Endothelial cell of umbilical vein (primary cell): Measurements from ENCODE around the gene FUNDC1. TPM values are rescaled to one million over a fixed set of nuclear protein-coding genes. Genes with fewer than 3 reads are reported as not detected.

ENCODE experiments used
- BruUV-seq: library from RNA; stranded (reverse); fragments of 400-500 nt; replicated peaks from 2 replicates; lab custom pipeline; 2021; lab: Mats Ljungman, UMichigan
- CTCF ChIA-PET: fragments of 300-600, 350-600 bp; sonication (Branson Sonifier 250); formaldehyde crosslinking; loops from one replicate; lab custom pipeline; 2021; ENCODE audit warnings: antibody characterized with exemption, inconsistent platforms; lab: Charles Lee
- POLR2A ChIA-PET: fragments of 300-600, 350-600 bp; sonication (Branson Sonifier 250); formaldehyde crosslinking; loops from one replicate; lab custom pipeline; 2021; ENCODE audit warnings: antibody characterized with exemption, inconsistent platforms; lab: Charles Lee
- DNase-seq: peaks from one replicate; pipeline ENCODE4 v3.0.0-alpha.2; 2011; ENCODE audit warnings: low read depth, low spot score
- FAIRE-seq: peaks from 2 replicates; lab custom pipeline; 2011; peaks lifted over from hg19 to GRCh38; lab: Jason Lieb, UNC
- H2AFZ ChIP-seq: 2 replicates; pipeline ENCODE4 v1.6.0; 2012; ENCODE audit warnings: low read depth, low read length, control low read depth, inconsistent platforms
- H3K27ac ChIP-seq: 2 replicates; pipeline ENCODE4 v1.5.1; 2011; ENCODE audit warnings: low read depth, mild to moderate bottlenecking, control low read depth, low read length, moderate library complexity; ENCODE audit not compliant: insufficient read depth
- H3K27me3 ChIP-seq, 2 experiments: 2 replicates each; pipeline versions ENCODE4 v1.6.0 to v1.6.1; 2011; ENCODE audit warnings: low read length in 2 of 2, mixed read lengths in 1 of 2; ENCODE audit not compliant: control insufficient read depth in 2 of 2, insufficient read depth in 2 of 2
- H3K36me3 ChIP-seq, 2 experiments: 2 replicates in 1 of 2; 3 replicates in 1 of 2; pipeline ENCODE4 v1.5.1; 2011; ENCODE audit warnings: low read length in 2 of 2, mild to moderate bottlenecking in 1 of 2, moderate library complexity in 1 of 2; ENCODE audit not compliant: control insufficient read depth in 2 of 2, insufficient read depth in 2 of 2; ENCODE audit errors: extremely low read depth in 1 of 2
- H3K4me1 ChIP-seq: 3 replicates; pipeline ENCODE4 v1.5.1; 2011; ENCODE audit warnings: mild to moderate bottlenecking, low read length; ENCODE audit not compliant: control insufficient read depth, insufficient read depth; ENCODE audit errors: extremely low read depth
- H3K4me2 ChIP-seq: 2 replicates; pipeline ENCODE4 v1.6.1; 2011; ENCODE audit warnings: low read length, control low read depth, mixed read lengths; ENCODE audit not compliant: insufficient read depth
- H3K4me3 ChIP-seq, 3 experiments: fragments of 200-600 bp in 1 of 3; sonication (generic), shearing (Covaris generic) in 1 of 3; replicated peaks in 1 of 3; 2 replicates each; pipeline ENCODE4 v1.5.1; 2011 to 2016; ENCODE audit warnings: control low read depth in 3 of 3, low read length in 3 of 3, mild to moderate bottlenecking in 2 of 3, inconsistent platforms in 1 of 3, low read depth in 1 of 3, moderate library complexity in 1 of 3; ENCODE audit not compliant: insufficient read depth in 1 of 3
- H3K79me2 ChIP-seq: 2 replicates; pipeline ENCODE4 v1.6.0; 2012; ENCODE audit warnings: low read length, inconsistent platforms; ENCODE audit not compliant: control insufficient read depth, insufficient read depth
- H3K9ac ChIP-seq: replicated peaks from 2 replicates; pipeline ENCODE3; 2011; ENCODE audit warnings: low read length, control low read depth; ENCODE audit not compliant: insufficient read depth; ENCODE audit errors: extremely low read depth
- H3K9me1 ChIP-seq: replicated peaks from 3 replicates; pipeline ENCODE4 v1.6.0; 2011; ENCODE audit warnings: mild to moderate bottlenecking, low read length; ENCODE audit not compliant: control insufficient read depth, insufficient read depth; ENCODE audit errors: extremely low read depth
- H3K9me3 ChIP-seq: replicated peaks from 2 replicates; pipeline ENCODE4 v1.5.1; 2012; ENCODE audit warnings: low read length, inconsistent platforms; ENCODE audit not compliant: control insufficient read depth, insufficient read depth
- H4K20me1 ChIP-seq: replicated peaks from 2 replicates; pipeline ENCODE3; 2011; ENCODE audit warnings: mild to moderate bottlenecking, low read length; ENCODE audit not compliant: control insufficient read depth, insufficient read depth; ENCODE audit errors: extremely low read depth
- EZH2 ChIP-seq: IDR thresholded peaks from 2 replicates; pipeline ENCODE4 v1.6.1; 2012; ENCODE audit warnings: borderline replicate concordance, low read depth, mild to moderate bottlenecking, moderate library complexity, low read length, inconsistent platforms; ENCODE audit not compliant: severe bottlenecking
- FOS ChIP-seq: IDR thresholded peaks from 2 replicates; pipeline ENCODE4 v1.6.1; 2011; ENCODE audit warnings: mild to moderate bottlenecking, low read length, moderate library complexity, borderline replicate concordance; ENCODE audit not compliant: insufficient read depth
- GATA2 ChIP-seq: IDR thresholded peaks from 2 replicates; pipeline ENCODE4 v1.7.0; 2011; ENCODE audit warnings: low read depth, mild to moderate bottlenecking, moderate library complexity, mixed read lengths, low read length; ENCODE audit not compliant: insufficient read length, insufficient read depth
- JUN ChIP-seq: IDR thresholded peaks from 2 replicates; pipeline ENCODE4 v1.6.1; 2011; ENCODE audit warnings: borderline replicate concordance, low read depth; ENCODE audit not compliant: insufficient read length, insufficient read depth
- MYC ChIP-seq: IDR thresholded peaks from one replicate; pipeline ENCODE4 v1.6.1; 2011; ENCODE audit warnings: mild to moderate bottlenecking, low read depth, low read length
- POLR2A ChIP-seq: IDR thresholded peaks from 2 replicates; pipeline ENCODE4 v1.6.1; 2012; ENCODE audit warnings: low read depth, mild to moderate bottlenecking, control low read depth, low read length
- POLR2AphosphoS5 ChIP-seq: IDR thresholded peaks from 2 replicates; pipeline ENCODE4 v1.6.1; 2012; ENCODE audit warnings: low read depth, mild to moderate bottlenecking, control low read depth, low read length, moderate library complexity; ENCODE audit not compliant: insufficient read depth
- dilution Hi-C: fragments of 300-500 bp; cut with MboI; formaldehyde crosslinking; loops from one replicate; pipeline ENCODE4 v1.15.0; 2019; ENCODE audit warnings: low sequenced_read_pairs; ENCODE audit not compliant: extremely low pct_ligation_motif_present
- intact Hi-C: fragments of 100-400 bp; cut with micrococcal nuclease; formaldehyde crosslinking; loops from one replicate; pipeline ENCODE4 v1.10.0; 2022
- polyA plus RNA-seq, 4 experiments: library from polyadenylated mRNA; depleted of rRNA in 3 of 4; stranded (reverse) in 3 of 4; unstranded in 1 of 4; fragments of >200 nt; gene quantifications; 2 replicates each; pipeline versions ENCODE4 v1.2.1 to v1.2.3, GENCODE V29; 2011 to 2012; ENCODE audit warnings: missing spikeins in 1 of 4
- total RNA-seq: library from RNA; stranded (reverse); gene quantifications from 2 replicates; pipeline ENCODE4 v1.2.3, GENCODE V29; 2021
- TF ChIP-seq, protein P1 (sequence below), 2 donors: IDR thresholded peaks; 1 replicate in 1 of 2; 2 replicates in 1 of 2; pipeline ENCODE4 v1.5.1; 2011; ENCODE audit warnings: low read length in 2 of 2, mild to moderate bottlenecking in 2 of 2, moderate library complexity in 2 of 2, control low read depth in 1 of 2, inconsistent platforms in 1 of 2, low read depth in 1 of 2; ENCODE audit not compliant: insufficient read depth in 1 of 2; ENCODE audit errors: extremely low read depth in 1 of 2
- TF ChIP-seq, protein P2 (sequence below): IDR thresholded peaks from 2 replicates; pipeline ENCODE4 v1.6.1; 2011; ENCODE audit not compliant: insufficient read depth, insufficient read length

FUNDC1 gene
- total and polyA plus RNA-seq, 2 donors (not counting 3 experiments of a cell fraction or from before 2014, with no cell fraction given): 10.2 to 15.4 TPM

DNA sequence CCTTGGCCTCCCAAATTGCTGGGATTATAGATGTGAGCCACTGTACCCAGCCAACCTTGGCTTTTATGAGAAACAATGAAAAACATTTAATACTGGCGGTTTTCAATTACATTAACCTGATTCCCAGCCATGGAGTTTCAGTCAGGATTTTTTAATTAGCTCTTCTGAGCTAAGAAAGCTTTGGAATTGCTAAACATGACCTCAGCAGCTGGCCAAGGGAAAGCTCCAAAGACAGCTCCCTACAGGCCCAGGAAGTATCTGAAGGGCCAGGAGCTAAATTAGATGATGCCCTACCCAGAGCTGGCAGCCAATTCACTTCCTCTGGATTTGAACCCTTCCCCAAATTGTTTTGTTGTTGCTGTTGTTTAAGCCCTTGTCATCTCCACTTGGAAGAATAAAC is 26.5 kb upstream of the FUNDC1 start:
- no TSS peak for BruUV-seq
- Histone ChIP-seq H3K27ac (no peak overlapping the region), H3K27me3 (no peaks in the 10 kb centered on the region), H3K4me3 (no peak overlapping the region), H4K20me1 (no peaks in the 10 kb centered on the region), H3K9ac (no peak overlapping the region), H3K4me1 (no peaks in the 10 kb centered on the region), H2AFZ (no peak overlapping the region), H3K4me2 (no peak overlapping the region), H3K9me1 (no peaks in the 10 kb centered on the region), H3K36me3 (no peaks in the 10 kb centered on the region), H3K79me2 (no peaks in the 10 kb centered on the region), H3K9me3 (no peaks in the 10 kb centered on the region)
- POLR2A ChIA-PET: no interaction called here
- FAIRE-seq: no peak
- no peak for DNase-seq
- CTCF ChIA-PET: no interaction called here
- dilution Hi-C loops (no loop called here), intact Hi-C loops (no loop called here)
- no peak for TF ChIP-seq JUN
- TF ChIP-seq EZH2: no peak
- no peak for TF ChIP-seq FOS
- no peak for TF ChIP-seq POLR2A
- no peak for TF ChIP-seq MYC
- TF ChIP-seq POLR2AphosphoS5: no peak
- no peak for TF ChIP-seq GATA2

- DNase-seq: no peak
- CTCF ChIA-PET: no interaction called here
- POLR2A ChIA-PET: no interaction called here
Measured at GRCh38 chrX:44568196-44568595, 25.5 kb upstream of the FUNDC1 start.

More at GRCh38 chrX:44568196-44568595, 25.5 kb upstream of the FUNDC1 start:
- no peaks in the 10 kb centered on the region for H3K79me2 ChIP-seq
- dilution Hi-C loops: no loop called here
- BruUV-seq: no TSS peak
- intact Hi-C loops: no loop called here
- no peak overlapping the region for H3K4me3 ChIP-seq
- no peaks in the 10 kb centered on the region for H3K4me1 ChIP-seq
- H3K4me2 ChIP-seq: no peak overlapping the region
- FAIRE-seq: no peak
- no peaks in the 10 kb centered on the region for H3K27me3 ChIP-seq
- no peaks in the 10 kb centered on the region for H3K9me1 ChIP-seq
- no peak overlapping the region for H3K9ac ChIP-seq
- H3K9me3 ChIP-seq: no peaks in the 10 kb centered on the region
- no peaks in the 10 kb centered on the region for H3K36me3 ChIP-seq
- H4K20me1 ChIP-seq: no peaks in the 10 kb centered on the region
- H3K27ac ChIP-seq: no peak overlapping the region
- no peak for TF ChIP-seq POLR2A
- no peak for TF ChIP-seq GATA2
- no peak for TF ChIP-seq EZH2
- no peak for TF ChIP-seq JUN
- no peak for TF ChIP-seq MYC
- TF ChIP-seq, protein P1, sequence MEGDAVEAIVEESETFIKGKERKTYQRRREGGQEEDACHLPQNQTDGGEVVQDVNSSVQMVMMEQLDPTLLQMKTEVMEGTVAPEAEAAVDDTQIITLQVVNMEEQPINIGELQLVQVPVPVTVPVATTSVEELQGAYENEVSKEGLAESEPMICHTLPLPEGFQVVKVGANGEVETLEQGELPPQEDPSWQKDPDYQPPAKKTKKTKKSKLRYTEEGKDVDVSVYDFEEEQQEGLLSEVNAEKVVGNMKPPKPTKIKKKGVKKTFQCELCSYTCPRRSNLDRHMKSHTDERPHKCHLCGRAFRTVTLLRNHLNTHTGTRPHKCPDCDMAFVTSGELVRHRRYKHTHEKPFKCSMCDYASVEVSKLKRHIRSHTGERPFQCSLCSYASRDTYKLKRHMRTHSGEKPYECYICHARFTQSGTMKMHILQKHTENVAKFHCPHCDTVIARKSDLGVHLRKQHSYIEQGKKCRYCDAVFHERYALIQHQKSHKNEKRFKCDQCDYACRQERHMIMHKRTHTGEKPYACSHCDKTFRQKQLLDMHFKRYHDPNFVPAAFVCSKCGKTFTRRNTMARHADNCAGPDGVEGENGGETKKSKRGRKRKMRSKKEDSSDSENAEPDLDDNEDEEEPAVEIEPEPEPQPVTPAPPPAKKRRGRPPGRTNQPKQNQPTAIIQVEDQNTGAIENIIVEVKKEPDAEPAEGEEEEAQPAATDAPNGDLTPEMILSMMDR (IDR thresholded peaks at IDR 0.05; ENCODE audit: extremely low read depth in 1 of 2, insufficient read depth in 1 of 2, low read depth in 1 of 2, low read length in 2 of 2): no peak
- no peak for TF ChIP-seq FOS
- no peak for TF ChIP-seq POLR2AphosphoS5
- TF ChIP-seq, protein P2, sequence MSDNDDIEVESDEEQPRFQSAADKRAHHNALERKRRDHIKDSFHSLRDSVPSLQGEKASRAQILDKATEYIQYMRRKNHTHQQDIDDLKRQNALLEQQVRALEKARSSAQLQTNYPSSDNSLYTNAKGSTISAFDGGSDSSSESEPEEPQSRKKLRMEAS: no peak
- H2AFZ ChIP-seq: no peak overlapping the region
